SH-SY5Y (cell line): ENCODE results near the gene NACC2.

ENCODE experiments used
- GATA2 ChIP-seq: IDR thresholded peaks from 2 replicates; pipeline ENCODE4 v1.6.1; 2011; ENCODE audit warnings: mild to moderate bottlenecking, low read depth, low read length
- GATA3 ChIP-seq: IDR thresholded peaks from 2 replicates; pipeline ENCODE4 v1.6.1; 2011; ENCODE audit warnings: low read depth, mild to moderate bottlenecking, low read length, moderate library complexity

- no peak for TF ChIP-seq GATA2
- TF ChIP-seq GATA3: no peak
Observed at GRCh38 chr9:136004712-136005111, 90.4 kb downstream of the NACC2 start.
